Neural cell (in vitro differentiated cells): Measurements from ENCODE around the gene DNAJB9. TPM values are rescaled to one million over a fixed set of nuclear protein-coding genes. Genes with fewer than 3 reads are reported as not detected.

Experiments used
- H2AFZ ChIP-seq: fragments of 200-600, 300-800 bp; sonication (generic), shearing (Covaris generic); 2 replicates; pipeline ENCODE4 v1.6.0; 2014; ENCODE audit warnings: low read depth, mild to moderate bottlenecking, antibody characterized with exemption, low read length, moderate library complexity
- H3F3A ChIP-seq: fragments of 200-600 bp; shearing (Covaris generic); 2 replicates; pipeline ENCODE4 v1.6.1; 2016; ENCODE audit warnings: mild to moderate bottlenecking, moderate library complexity, mixed read lengths, antibody characterized with exemption, low read length; ENCODE audit not compliant: insufficient read depth, poor library complexity, severe bottlenecking
- H3K27ac ChIP-seq: fragments of 200-600, 300-800 bp; sonication (generic), shearing (Covaris generic); 2 replicates; pipeline ENCODE4 v1.5.1; 2014; ENCODE audit warnings: mild to moderate bottlenecking, low read length, moderate library complexity
- H3K27me3 ChIP-seq: fragments of 300-800, 200-600 bp; sonication (generic), shearing (Covaris generic); 2 replicates; pipeline ENCODE4 v1.6.0; 2014; ENCODE audit warnings: mild to moderate bottlenecking, low read depth, low read length, moderate library complexity; ENCODE audit not compliant: insufficient read depth
- H3K36me3 ChIP-seq: fragments of 300-800, 200-600 bp; sonication (generic), shearing (Covaris generic); 2 replicates; pipeline ENCODE4 v1.5.1; 2014; ENCODE audit warnings: mild to moderate bottlenecking, antibody characterized with exemption, low read length, moderate library complexity; ENCODE audit not compliant: insufficient read depth
- H3K4me2 ChIP-seq: fragments of 300-800, 200-600 bp; sonication (generic), shearing (Covaris generic); 2 replicates; pipeline ENCODE4 v1.6.0; 2014; ENCODE audit warnings: mild to moderate bottlenecking, low read length
- H3K4me3 ChIP-seq: fragments of 300-800, 200-600 bp; sonication (generic), shearing (Covaris generic); 2 replicates; pipeline ENCODE4 v1.5.1; 2014; ENCODE audit warnings: mild to moderate bottlenecking, low read length, moderate library complexity
- H3K79me2 ChIP-seq: fragments of 200-600 bp; shearing (Covaris generic); replicated peaks from 2 replicates; pipeline ENCODE4 v1.6.0; 2014; ENCODE audit warnings: mild to moderate bottlenecking, low read length, moderate library complexity; ENCODE audit not compliant: insufficient read depth
- H3K9ac ChIP-seq: fragments of 300-800, 200-600 bp; sonication (generic), shearing (Covaris generic); 2 replicates; pipeline ENCODE4 v1.6.1; 2016; ENCODE audit warnings: mild to moderate bottlenecking, low read length, mixed read lengths
- H3K9me2 ChIP-seq: fragments of 200-600 bp; shearing (Covaris generic); 2 replicates; pipeline ENCODE4 v1.6.1; 2016; ENCODE audit warnings: mild to moderate bottlenecking, low read length, mixed read lengths; ENCODE audit not compliant: insufficient read depth
- H3K9me3 ChIP-seq: fragments of 200-600, 300-800 bp; sonication (generic), shearing (Covaris generic); 2 replicates; pipeline ENCODE4 v1.6.1; 2016; ENCODE audit warnings: mild to moderate bottlenecking, mixed run types, low read length, moderate library complexity, mixed read lengths
- H4K20me1 ChIP-seq: fragments of 200-600 bp; shearing (Covaris generic); 2 replicates; pipeline ENCODE4 v1.6.1; 2016; ENCODE audit warnings: mild to moderate bottlenecking, mixed run types; ENCODE audit not compliant: insufficient read depth
- CTCF ChIP-seq: fragments of 450-650 bp; IDR thresholded peaks from 2 replicates; pipeline ENCODE4 v1.5.1; 2014; ENCODE audit warnings: antibody characterized with exemption, mild to moderate bottlenecking, moderate library complexity; ENCODE audit not compliant: poor library complexity, severe bottlenecking
- EP300 ChIP-seq: fragments of 450-650 bp; conservative IDR thresholded peaks from 2 replicates; pipeline ENCODE4 v1.6.1; 2014; ENCODE audit warnings: antibody characterized with exemption, mild to moderate bottlenecking, moderate library complexity; ENCODE audit not compliant: poor library complexity, severe bottlenecking
- EZH2 ChIP-seq: fragments of 200-600, 300-800 bp; shearing (Covaris generic), sonication (generic); IDR thresholded peaks from 2 replicates; pipeline ENCODE4 v1.6.1; 2014; ENCODE audit warnings: antibody characterized with exemption, low read length, borderline replicate concordance, mild to moderate bottlenecking; ENCODE audit not compliant: insufficient read depth, poor library complexity, severe bottlenecking
- MXI1 ChIP-seq: fragments of 450-650 bp; conservative IDR thresholded peaks from 2 replicates; pipeline ENCODE4 v1.6.1; 2014; ENCODE audit warnings: antibody characterized with exemption, mild to moderate bottlenecking; ENCODE audit not compliant: poor library complexity, severe bottlenecking
- POLR2AphosphoS5 ChIP-seq: IDR thresholded peaks from 2 replicates; pipeline ENCODE4 v1.6.1; 2012
- RAD21 ChIP-seq: fragments of 450-650 bp; conservative IDR thresholded peaks from 2 replicates; pipeline ENCODE4 v1.6.1; 2014; ENCODE audit warnings: antibody characterized with exemption, mild to moderate bottlenecking, moderate library complexity
- REST ChIP-seq: IDR thresholded peaks from 2 replicates; pipeline ENCODE4 v1.6.1; 2012; ENCODE audit warnings: borderline replicate concordance
- SMC3 ChIP-seq: fragments of 450-650 bp; conservative IDR thresholded peaks from 2 replicates; pipeline ENCODE4 v1.6.1; 2014; ENCODE audit warnings: antibody characterized with exemption, mild to moderate bottlenecking, moderate library complexity; ENCODE audit not compliant: poor library complexity
- TAF1 ChIP-seq: IDR thresholded peaks from 2 replicates; pipeline ENCODE4 v1.6.1; 2012; ENCODE audit warnings: low read depth
- polyA plus RNA-seq: library from polyadenylated mRNA; depleted of rRNA; stranded (reverse); fragments of >200 nt; gene quantifications from 2 replicates; pipeline ENCODE4 v1.2.3, GENCODE V29; 2014

The DNAJB9 gene
- polyA plus RNA-seq, 1 donor from 2014 or later, result 102 TPM

GRCh38 chr7:108600399-108600798, 30.7 kb downstream of the DNAJB9 start:
- Histone ChIP-seq H3F3A (peaks cover 18% of the 10 kb centered on the region), H3K9ac (no peak overlapping the region), H3K9me2 (no peaks in the 10 kb centered on the region), H3K4me3 (no peak overlapping the region), H3K9me3 (no peaks in the 10 kb centered on the region), H3K4me2 (no peak overlapping the region), H3K36me3 (no peaks in the 10 kb centered on the region), H2AFZ (no peak overlapping the region), H3K27me3 (no peaks in the 10 kb centered on the region), H3K79me2 (peaks cover 3% of the 10 kb centered on the region), H3K27ac (peak overlapping the region; percentile 97), H4K20me1 (no peaks in the 10 kb centered on the region)
- TF ChIP-seq RAD21 (no peak), EP300 (no peak)

- H3F3A ChIP-seq, result peaks cover 14% of the 10 kb centered on the region
- H3K36me3 ChIP-seq, result no peaks in the 10 kb centered on the region
- H4K20me1 ChIP-seq, result no peaks in the 10 kb centered on the region
- TF ChIP-seq EP300 (no peak), RAD21 (no peak), MXI1 (no peak), REST (no peak), POLR2AphosphoS5 (no peak), CTCF (no peak), EZH2 (no peak), TAF1 (no peak), SMC3 (no peak)
- H3K4me3 ChIP-seq, result peak overlapping the region; percentile 17
- H3K4me2 ChIP-seq, result no peak overlapping the region
- H3K9me2 ChIP-seq, result no peaks in the 10 kb centered on the region
- no peaks in the 10 kb centered on the region for H3K27me3 ChIP-seq
- no peak overlapping the region for H2AFZ ChIP-seq
- peak overlapping the region; percentile 62 for H3K27ac ChIP-seq
- no peaks in the 10 kb centered on the region for H3K9me3 ChIP-seq
- H3K79me2 ChIP-seq, result peaks cover 3% of the 10 kb centered on the region
- peak overlapping the region; percentile 13 for H3K9ac ChIP-seq
Measured at GRCh38 chr7:108603656-108604306, 34.1 kb downstream of the DNAJB9 start.
